ENCODE measurements around the gene ATAD3A.
"Not testable (repeated sequence)": the region's sequence is repeated elsewhere in the genome, so short reads cannot be mapped to it uniquely, and the experiment has no call there.

The ATAD3A gene

GRCh38 chr1:1489231-1489630, 22.7 kb upstream of the ATAD3A start:
- DNase-seq (ENCODE audit: low read depth in 2 of 2, low spot score in 1 of 2), result no peak

- DNase-seq (ENCODE audit: low read depth in 2 of 2, low spot score in 1 of 2), result no peak
These were observed 22.1 kb upstream of the ATAD3A start for GRCh38 chr1:1489861-1490260.

GRCh38 chr1:1490633-1491230, 21.2 kb upstream of the ATAD3A start:
- no peak for DNase-seq (ENCODE audit: low read depth in 2 of 2, low spot score in 1 of 2)

GRCh38 chr1:1491601-1492000, 20.4 kb upstream of the ATAD3A start:
- DNase-seq (ENCODE audit: low read depth in 2 of 2, low spot score in 1 of 2), result no peak

- not testable (repeated sequence) for DNase-seq (ENCODE audit: low read depth in 2 of 2, low spot score in 1 of 2)
These were observed 17.7 kb upstream of the ATAD3A start for GRCh38 chr1:1494311-1494710.

- not testable (repeated sequence) for DNase-seq (ENCODE audit: low read depth in 2 of 2, low spot score in 1 of 2)
These were observed 16.4 kb upstream of the ATAD3A start for GRCh38 chr1:1495461-1495975.

- DNase-seq (ENCODE audit: low read depth in 2 of 2, low spot score in 1 of 2), result peak; percentile 24 to 32
These were observed 7.1 kb upstream of the ATAD3A start for GRCh38 chr1:1504777-1505365.

GRCh38 chr1:1505366-1505798, 6.6 kb upstream of the ATAD3A start:
- DNase-seq (ENCODE audit: low read depth in 2 of 2, low spot score in 1 of 2), result not testable (repeated sequence)

- not testable (repeated sequence) for DNase-seq (ENCODE audit: low read depth in 2 of 2, low spot score in 1 of 2)
These were observed 6.2 kb upstream of the ATAD3A start for GRCh38 chr1:1505801-1506200.

GRCh38 chr1:1507305-1507704, 4.7 kb upstream of the ATAD3A start:
- DNase-seq (ENCODE audit: low read depth in 2 of 2, low spot score in 1 of 2), result no peak

GRCh38 chr1:1508775-1509464, 3.0 kb upstream of the ATAD3A start:
- not testable (repeated sequence) for DNase-seq (ENCODE audit: low read depth in 2 of 2, low spot score in 1 of 2)

- DNase-seq (ENCODE audit: low read depth in 2 of 2, low spot score in 1 of 2), result not testable (repeated sequence)
These were observed 2.5 kb upstream of the ATAD3A start for GRCh38 chr1:1509465-1509850.

- no peak for DNase-seq (ENCODE audit: low read depth in 2 of 2, low spot score in 1 of 2)
These were observed 940 bp upstream of the ATAD3A start for GRCh38 chr1:1510912-1511532.

GRCh38 chr1:1512425-1512824, 463 bp downstream of the ATAD3A start:
- DNase-seq (ENCODE audit: low read depth in 2 of 2, low spot score in 1 of 2), result not testable (repeated sequence)

- not testable (repeated sequence) for DNase-seq (ENCODE audit: low read depth in 2 of 2, low spot score in 1 of 2)
These were observed 1.7 kb downstream of the ATAD3A start for GRCh38 chr1:1513675-1514074.

GRCh38 chr1:1514376-1514775, 2.4 kb downstream of the ATAD3A start:
- DNase-seq (ENCODE audit: low read depth in 2 of 2, low spot score in 1 of 2), result not testable (repeated sequence)

- DNase-seq (ENCODE audit: low read depth in 2 of 2, low spot score in 1 of 2), result not testable (repeated sequence)
These were observed 5.0 kb downstream of the ATAD3A start for GRCh38 chr1:1516923-1517322.

GRCh38 chr1:1517973-1518620, 6.1 kb downstream of the ATAD3A start:
- no peak for DNase-seq (ENCODE audit: low read depth in 2 of 2, low spot score in 1 of 2)

- DNase-seq (ENCODE audit: low read depth in 2 of 2, low spot score in 1 of 2), result not testable (repeated sequence)
These were observed 6.7 kb downstream of the ATAD3A start for GRCh38 chr1:1518621-1519007.

GRCh38 chr1:1519805-1520505, 8.0 kb downstream of the ATAD3A start:
- not testable (repeated sequence) for DNase-seq (ENCODE audit: low read depth in 2 of 2, low spot score in 1 of 2)

- DNase-seq (ENCODE audit: low read depth in 2 of 2, low spot score in 1 of 2), result no peak
These were observed 9.4 kb downstream of the ATAD3A start for GRCh38 chr1:1521331-1521730.

All from stimulated activated CD8-positive, alpha-beta memory T cell treated with anti-CD3 and anti-CD28 coated beads, Interleukin-4, amount 100 ng/mL, for 4 hours (primary cell).